Ishikawa (cell line): ENCODE measurements around the gene DNER.

Source experiments
- CEBPB ChIP-seq: IDR thresholded peaks from 2 replicates; pipeline ENCODE4 v1.6.1; 2012
- CREB1 ChIP-seq: IDR thresholded peaks from 2 replicates; pipeline ENCODE4 v1.6.1; 2012; ENCODE audit warnings: low read depth
- EGR1 ChIP-seq: IDR thresholded peaks from 2 replicates; pipeline ENCODE4 v1.6.1; 2012
- EP300 ChIP-seq: IDR thresholded peaks from 2 replicates; pipeline ENCODE4 v1.6.1; 2012; ENCODE audit warnings: borderline replicate concordance
- FOXM1 ChIP-seq: IDR thresholded peaks from 2 replicates; pipeline ENCODE4 v1.6.1; 2012; ENCODE audit warnings: low read depth, borderline replicate concordance
- NFIC ChIP-seq: IDR thresholded peaks from 2 replicates; pipeline ENCODE4 v1.6.1; 2012
- RAD21 ChIP-seq: IDR thresholded peaks from 2 replicates; pipeline ENCODE4 v1.6.1; 2012; ENCODE audit warnings: low read depth
- TAF1 ChIP-seq: IDR thresholded peaks from 2 replicates; pipeline ENCODE4 v1.6.1; 2012; ENCODE audit warnings: low read depth, mild to moderate bottlenecking
- TCF12 ChIP-seq: IDR thresholded peaks from 2 replicates; pipeline ENCODE4 v1.6.1; 2012; ENCODE audit warnings: low read depth
- TEAD4 ChIP-seq: IDR thresholded peaks from 2 replicates; pipeline ENCODE4 v1.6.1; 2012
- YY1 ChIP-seq: IDR thresholded peaks from 2 replicates; pipeline ENCODE4 v1.6.1; 2012; ENCODE audit warnings: low read depth
- ZBTB7A ChIP-seq: IDR thresholded peaks from 2 replicates; pipeline ENCODE4 v1.6.1; 2012; ENCODE audit warnings: low read depth
- TF ChIP-seq, protein P1 (sequence below): IDR thresholded peaks from 2 replicates; pipeline ENCODE4 v1.6.1; 2012
- TF ChIP-seq, protein P2 (sequence below): IDR thresholded peaks from 2 replicates; pipeline ENCODE4 v1.6.1; 2012; ENCODE audit warnings: low read depth, mild to moderate bottlenecking
- TF ChIP-seq, protein P3 (sequence below): IDR thresholded peaks from 2 replicates; pipeline ENCODE4 v1.6.1; 2012

Gene DNER

DNA sequence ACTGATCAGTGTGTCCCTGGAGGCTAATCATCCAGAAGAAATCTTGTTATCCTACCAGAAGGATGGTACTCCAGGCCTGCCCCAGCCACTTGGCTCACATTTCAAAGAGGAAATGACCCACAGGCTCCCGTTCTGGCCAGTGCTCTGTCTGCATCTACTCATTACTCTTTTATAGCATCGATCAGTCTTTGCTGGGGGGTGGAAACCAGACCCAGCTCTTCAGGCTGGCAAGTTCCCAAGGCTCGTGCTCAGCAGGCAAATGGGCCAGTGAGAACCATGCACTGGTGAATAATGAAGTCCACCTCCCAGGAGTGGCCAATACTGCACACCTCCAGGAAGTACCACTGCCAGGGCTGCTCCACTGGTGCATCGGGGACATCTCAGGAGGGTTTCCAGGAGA lies 38.8 kb downstream of the DNER start:
- TF ChIP-seq FOXM1: no peak
- no peak for TF ChIP-seq EGR1
- TF ChIP-seq ZBTB7A: no peak
- TF ChIP-seq TCF12: no peak
- no peak for TF ChIP-seq RAD21
- TF ChIP-seq, protein P1, sequence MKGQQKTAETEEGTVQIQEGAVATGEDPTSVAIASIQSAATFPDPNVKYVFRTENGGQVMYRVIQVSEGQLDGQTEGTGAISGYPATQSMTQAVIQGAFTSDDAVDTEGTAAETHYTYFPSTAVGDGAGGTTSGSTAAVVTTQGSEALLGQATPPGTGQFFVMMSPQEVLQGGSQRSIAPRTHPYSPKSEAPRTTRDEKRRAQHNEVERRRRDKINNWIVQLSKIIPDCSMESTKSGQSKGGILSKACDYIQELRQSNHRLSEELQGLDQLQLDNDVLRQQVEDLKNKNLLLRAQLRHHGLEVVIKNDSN: no peak

DNA sequence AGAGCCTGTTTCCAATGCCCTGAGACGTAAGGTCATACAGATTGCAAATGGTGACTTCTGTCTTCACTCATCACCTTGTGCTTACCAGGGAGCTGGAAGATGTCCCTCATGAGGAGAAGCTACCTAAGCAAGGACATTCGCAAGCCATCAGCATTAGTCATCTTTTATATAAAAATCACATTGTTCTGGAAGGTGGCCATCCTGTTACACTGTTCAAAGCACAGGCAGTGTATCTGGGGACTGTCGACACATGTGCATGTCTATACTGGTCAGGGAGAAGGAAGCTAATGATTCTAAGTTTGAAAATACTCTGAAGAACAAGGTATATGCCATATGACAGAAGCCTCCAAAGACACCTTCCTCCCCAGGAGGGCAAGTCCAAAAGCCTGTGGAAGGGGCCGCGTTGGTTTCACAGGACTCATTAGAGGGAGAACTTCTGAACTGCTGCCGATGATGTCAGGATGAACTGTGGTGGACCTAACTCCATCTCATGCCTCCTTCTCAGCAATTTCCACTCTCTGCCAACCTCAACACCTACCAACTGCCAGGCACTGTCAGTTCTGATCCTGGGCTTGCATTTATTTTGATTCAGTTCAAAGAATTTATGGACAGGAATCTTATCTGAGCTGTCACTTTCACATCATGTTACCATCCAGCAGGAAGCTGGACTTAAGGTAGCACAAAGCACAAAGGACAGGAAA lies 39.4 kb downstream of the DNER start:
- TF ChIP-seq TCF12: no peak
- no peak for TF ChIP-seq ZBTB7A
- TF ChIP-seq FOXM1: no peak
- no peak for TF ChIP-seq RAD21
- TF ChIP-seq, protein P2, sequence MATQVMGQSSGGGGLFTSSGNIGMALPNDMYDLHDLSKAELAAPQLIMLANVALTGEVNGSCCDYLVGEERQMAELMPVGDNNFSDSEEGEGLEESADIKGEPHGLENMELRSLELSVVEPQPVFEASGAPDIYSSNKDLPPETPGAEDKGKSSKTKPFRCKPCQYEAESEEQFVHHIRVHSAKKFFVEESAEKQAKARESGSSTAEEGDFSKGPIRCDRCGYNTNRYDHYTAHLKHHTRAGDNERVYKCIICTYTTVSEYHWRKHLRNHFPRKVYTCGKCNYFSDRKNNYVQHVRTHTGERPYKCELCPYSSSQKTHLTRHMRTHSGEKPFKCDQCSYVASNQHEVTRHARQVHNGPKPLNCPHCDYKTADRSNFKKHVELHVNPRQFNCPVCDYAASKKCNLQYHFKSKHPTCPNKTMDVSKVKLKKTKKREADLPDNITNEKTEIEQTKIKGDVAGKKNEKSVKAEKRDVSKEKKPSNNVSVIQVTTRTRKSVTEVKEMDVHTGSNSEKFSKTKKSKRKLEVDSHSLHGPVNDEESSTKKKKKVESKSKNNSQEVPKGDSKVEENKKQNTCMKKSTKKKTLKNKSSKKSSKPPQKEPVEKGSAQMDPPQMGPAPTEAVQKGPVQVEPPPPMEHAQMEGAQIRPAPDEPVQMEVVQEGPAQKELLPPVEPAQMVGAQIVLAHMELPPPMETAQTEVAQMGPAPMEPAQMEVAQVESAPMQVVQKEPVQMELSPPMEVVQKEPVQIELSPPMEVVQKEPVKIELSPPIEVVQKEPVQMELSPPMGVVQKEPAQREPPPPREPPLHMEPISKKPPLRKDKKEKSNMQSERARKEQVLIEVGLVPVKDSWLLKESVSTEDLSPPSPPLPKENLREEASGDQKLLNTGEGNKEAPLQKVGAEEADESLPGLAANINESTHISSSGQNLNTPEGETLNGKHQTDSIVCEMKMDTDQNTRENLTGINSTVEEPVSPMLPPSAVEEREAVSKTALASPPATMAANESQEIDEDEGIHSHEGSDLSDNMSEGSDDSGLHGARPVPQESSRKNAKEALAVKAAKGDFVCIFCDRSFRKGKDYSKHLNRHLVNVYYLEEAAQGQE: no peak
- TF ChIP-seq, protein P3, sequence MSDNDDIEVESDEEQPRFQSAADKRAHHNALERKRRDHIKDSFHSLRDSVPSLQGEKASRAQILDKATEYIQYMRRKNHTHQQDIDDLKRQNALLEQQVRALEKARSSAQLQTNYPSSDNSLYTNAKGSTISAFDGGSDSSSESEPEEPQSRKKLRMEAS: no peak
- no peak for TF ChIP-seq NFIC
- TF ChIP-seq, protein P1: no peak
- TF ChIP-seq TAF1: no peak
- no peak for TF ChIP-seq CREB1
- TF ChIP-seq EGR1: no peak
- TF ChIP-seq YY1: no peak
- no peak for TF ChIP-seq CEBPB
- TF ChIP-seq TEAD4: no peak
- TF ChIP-seq EP300: no peak

DNA sequence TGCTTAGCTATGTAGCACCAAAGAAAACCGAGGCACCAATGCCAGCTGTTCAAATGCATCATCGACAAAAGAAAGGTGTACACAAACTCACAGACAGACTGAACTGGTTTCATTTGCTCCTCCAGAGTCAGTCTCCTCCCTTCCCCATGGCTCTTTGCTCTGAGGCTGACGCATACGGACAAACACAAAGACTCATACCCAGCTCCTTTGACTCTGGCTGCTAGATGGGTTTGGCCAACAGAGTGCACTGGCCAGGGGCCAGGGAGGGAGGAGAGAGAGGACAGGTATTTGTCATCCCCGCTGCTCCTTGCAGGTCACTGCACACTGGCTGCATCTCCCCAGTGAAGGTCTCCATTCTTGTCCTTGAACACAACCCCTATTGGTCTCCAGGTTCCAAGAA lies 40.7 kb downstream of the DNER start:
- TF ChIP-seq EGR1 (no peak), CEBPB (no peak)

DNA sequence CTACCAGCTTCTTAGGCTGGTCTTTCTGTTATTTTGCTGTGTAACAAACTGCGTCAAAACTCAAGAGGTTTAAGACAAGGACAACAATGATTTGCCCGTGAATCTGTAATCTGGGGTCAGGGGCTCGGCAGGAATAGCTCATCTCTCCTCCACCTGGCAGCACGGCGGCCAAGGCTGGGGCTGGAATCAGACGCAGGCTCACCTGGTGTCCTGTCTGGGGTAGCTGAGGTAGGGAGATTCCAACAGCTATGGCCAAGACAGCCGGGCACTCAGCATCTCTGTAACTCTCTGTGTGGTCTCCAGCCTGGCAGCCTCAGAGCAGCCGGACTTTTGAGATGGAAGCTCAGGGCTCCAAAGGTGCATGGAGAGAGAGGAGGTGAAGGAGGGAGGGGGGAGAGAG lies 42.3 kb downstream of the DNER start:
- TF ChIP-seq CEBPB (no peak), NFIC (no peak), YY1 (no peak), TAF1 (no peak), FOXM1 (no peak), ZBTB7A (no peak), TEAD4 (no peak), CREB1 (no peak), EGR1 (no peak), TCF12 (no peak)
- TF ChIP-seq, protein P3: no peak
- TF ChIP-seq, protein P2: no peak
- TF ChIP-seq, protein P1: no peak

DNA sequence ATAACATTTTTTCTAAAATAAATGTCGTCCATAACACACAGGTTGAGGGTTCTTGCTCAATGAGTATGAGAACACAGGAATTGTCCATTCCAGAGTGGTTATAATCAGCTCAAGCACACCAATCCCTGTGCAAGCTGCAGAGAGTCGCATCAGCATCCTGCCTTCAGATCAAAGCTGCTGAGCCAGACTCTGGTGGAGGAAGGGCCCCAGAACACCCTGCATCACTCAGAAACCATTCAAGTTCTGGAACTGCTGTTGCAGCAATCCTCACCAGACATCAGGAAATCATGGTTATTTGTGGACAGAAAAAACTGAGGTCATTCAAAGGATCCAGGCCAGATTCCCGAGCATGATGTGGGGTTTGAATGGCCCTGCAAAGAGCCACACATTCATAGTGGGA lies 44.5 kb downstream of the DNER start:
- no peak for TF ChIP-seq CEBPB
- TF ChIP-seq, protein P3: no peak
- no peak for TF ChIP-seq RAD21
- TF ChIP-seq FOXM1: no peak
- TF ChIP-seq TEAD4: no peak
- TF ChIP-seq ZBTB7A: no peak
- TF ChIP-seq EGR1: no peak
- TF ChIP-seq, protein P1: no peak
